ENCODE measurements around the gene PRKCQ.

DNA sequence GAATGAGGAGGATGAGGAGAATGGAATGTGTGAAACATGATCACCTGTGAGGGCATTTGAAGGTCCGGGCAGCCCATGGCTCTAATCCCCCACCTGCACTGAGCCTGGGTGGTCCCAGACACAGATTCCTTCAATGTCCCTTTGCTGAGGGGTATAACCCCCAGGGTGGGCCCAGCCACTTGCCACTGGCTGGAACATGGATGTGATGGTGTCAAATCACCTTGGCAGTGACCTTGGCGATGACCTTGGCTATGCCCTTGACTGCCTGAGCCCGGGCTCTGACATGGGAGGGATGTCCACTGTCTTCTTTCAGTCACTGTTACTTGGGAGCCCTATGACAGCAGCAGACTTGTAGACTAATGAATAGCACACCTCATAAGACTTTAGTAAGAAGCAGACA is 44.0 kb downstream of the PRKCQ start:
- no peak for TF ChIP-seq SP1 (IDR thresholded peaks at IDR 0.05)
- no peak for TF ChIP-seq CTBP1 (IDR thresholded peaks at IDR 0.05; ENCODE audit: borderline replicate concordance)
- TF ChIP-seq FOXA1 (IDR thresholded peaks at IDR 0.05) = no peak
- no peak for TF ChIP-seq NFRKB (IDR thresholded peaks at IDR 0.05)
- TF ChIP-seq BHLHE40 (IDR thresholded peaks at IDR 0.05; ENCODE audit: borderline replicate concordance) = no peak
- no peak for TF ChIP-seq ZNF384 (IDR thresholded peaks at IDR 0.05)

Measured in HEK293T (cell line).